GM12878 (cell line): ENCODE data around the gene COL11A2. TPM values are rescaled to one million over a fixed set of nuclear protein-coding genes. Genes with fewer than 3 reads are reported as not detected.

Experiments used
- ATAC-seq: fragments of 200-7000 bp; cut with Tn5 transposase; 3 replicates; pipeline ENCODE4 v1.9.1; 2020; ENCODE audit warnings: mild to moderate bottlenecking, moderate library complexity
- BruUV-seq: library from RNA; stranded (reverse); fragments of 400-500 nt; replicated peaks from 2 replicates; lab custom pipeline; 2021; lab: Mats Ljungman, UMichigan
- CTCF ChIA-PET: fragments of 300-600 bp; sonication (Branson Sonifier 250); formaldehyde crosslinking; extraction: SDS; loops from one replicate; lab custom pipeline; 2021; ENCODE audit warnings: inconsistent platforms; lab: Yijun Ruan, JAX
- POLR2A ChIA-PET: fragments of 350-600 bp; formaldehyde crosslinking; extraction: SDS; loops from one replicate; lab custom pipeline; 2021; ENCODE audit warnings: inconsistent platforms; lab: Charles Lee
- RAD21 ChIA-PET: fragments of 300-600 bp; sonication (Branson Sonifier 250); formaldehyde crosslinking; loops from one replicate; lab custom pipeline; 2023; ENCODE audit warnings: antibody characterized with exemption; ENCODE audit not compliant: unreplicated experiment; lab: Charles Lee
- SMC1A ChIA-PET: fragments of 300-600 bp; sonication (Branson Sonifier 250); formaldehyde crosslinking; loops from one replicate; lab custom pipeline; 2023; ENCODE audit not compliant: unreplicated experiment, uncharacterized antibody; lab: Charles Lee
- DNase-seq: peaks from one replicate; pipeline ENCODE4 v3.0.0-alpha.2; 2011; ENCODE audit warnings: low read depth, low spot score
- FAIRE-seq: peaks from 3 replicates; lab custom pipeline; 2011; peaks lifted over from hg19 to GRCh38; lab: Jason Lieb, UNC
- H2AFZ ChIP-seq: 2 replicates; pipeline ENCODE4 v1.6.0; 2011; ENCODE audit warnings: low read depth, low read length, control low read depth; ENCODE audit not compliant: control insufficient read depth
- H3K27ac ChIP-seq: 2 replicates; pipeline ENCODE4 v1.5.1; 2011; ENCODE audit warnings: control low read depth; ENCODE audit not compliant: control insufficient read depth, insufficient read depth
- H3K27me3 ChIP-seq, 2 experiments: replicated peaks in 1 of 2; 2 replicates each; pipeline versions ENCODE4 v1.6.0 to v1.6.1; 2011; ENCODE audit warnings: low read length in 1 of 2; ENCODE audit not compliant: control insufficient read depth in 2 of 2, insufficient read depth in 2 of 2
- H3K36me3 ChIP-seq, 2 experiments: 2 replicates each; pipeline ENCODE4 v1.5.1; 2011; ENCODE audit warnings: low read length in 1 of 2; ENCODE audit not compliant: control insufficient read depth in 2 of 2, insufficient read depth in 2 of 2
- H3K4me1 ChIP-seq: 2 replicates; pipeline ENCODE4 v1.6.1; 2011; ENCODE audit warnings: mild to moderate bottlenecking, low read length, moderate library complexity, mixed read lengths; ENCODE audit not compliant: control insufficient read depth, insufficient read depth
- H3K4me2 ChIP-seq: 2 replicates; pipeline ENCODE4 v1.6.0; 2011; ENCODE audit warnings: control low read depth; ENCODE audit not compliant: control insufficient read depth, insufficient read depth
- H3K4me3 ChIP-seq: fragments of 200-600 bp; sonication (generic); 2 replicates; pipeline ENCODE4 v1.5.1; 2016
- H3K79me2 ChIP-seq: 2 replicates; pipeline ENCODE4 v1.6.0; 2011; ENCODE audit warnings: low read length; ENCODE audit not compliant: control insufficient read depth, insufficient read depth
- H3K9ac ChIP-seq: 2 replicates; pipeline ENCODE4 v1.8.0; 2011; ENCODE audit warnings: low read length, control low read depth, mixed read lengths; ENCODE audit not compliant: control insufficient read depth, insufficient read depth
- H3K9me3 ChIP-seq: replicated peaks from 3 replicates; pipeline ENCODE4 v1.5.1; 2011; ENCODE audit warnings: mild to moderate bottlenecking, low read length; ENCODE audit not compliant: control insufficient read depth, insufficient read depth
- H4K20me1 ChIP-seq: 2 replicates; pipeline ENCODE4 v1.6.0; 2011; ENCODE audit not compliant: control insufficient read depth, insufficient read depth
- CBX3 ChIP-seq: fragments of 200-600 bp; sonication (generic); IDR thresholded peaks from 2 replicates; pipeline ENCODE4 v1.6.1; 2016; ENCODE audit warnings: low read depth, borderline replicate concordance
- EGR1 ChIP-seq, 2 experiments: IDR thresholded peaks; 1 replicate in 1 of 2; 2 replicates in 1 of 2; pipeline ENCODE4 v1.6.1; 2011 to 2012; ENCODE audit warnings: low read depth in 2 of 2, low read length in 2 of 2, borderline replicate concordance in 1 of 2, mild to moderate bottlenecking in 1 of 2, moderate library complexity in 1 of 2
- IKZF1 ChIP-seq: fragments of 450-650 bp; conservative IDR thresholded peaks from 2 replicates; pipeline ENCODE4 v1.6.1; 2017; ENCODE audit warnings: antibody characterized with exemption, mild to moderate bottlenecking
- NR2C2 ChIP-seq: IDR thresholded peaks from 2 replicates; pipeline ENCODE4 v1.6.1; 2011; ENCODE audit warnings: borderline replicate concordance, low read depth; ENCODE audit not compliant: control insufficient read depth, insufficient read length
- NRF1 ChIP-seq: conservative IDR thresholded peaks from 2 replicates; pipeline ENCODE4 v1.6.1; 2011; ENCODE audit warnings: mild to moderate bottlenecking, low read depth, low read length, improper control_type of control experiment
- PAX8 ChIP-seq: fragments of 450-650 bp; IDR thresholded peaks from 2 replicates; pipeline ENCODE4 v1.6.1; 2017; ENCODE audit warnings: mild to moderate bottlenecking, moderate library complexity
- POLR2A ChIP-seq: IDR thresholded peaks from 2 replicates; pipeline ENCODE4 v1.6.1; 2011; ENCODE audit warnings: low read depth, mild to moderate bottlenecking, low read length
- RAD51 ChIP-seq: fragments of 450-650 bp; IDR thresholded peaks from 2 replicates; pipeline ENCODE4 v1.6.1; 2016; ENCODE audit warnings: moderate library complexity, mild to moderate bottlenecking, inconsistent platforms
- SP1 ChIP-seq: IDR thresholded peaks from one replicate; pipeline ENCODE4 v1.6.1; 2011; ENCODE audit warnings: low read depth, low read length
- SUPT20H ChIP-seq: IDR thresholded peaks from 2 replicates; pipeline ENCODE4 v1.6.1; 2011; ENCODE audit warnings: low read depth, mild to moderate bottlenecking, low read length, moderate library complexity, borderline replicate concordance; ENCODE audit not compliant: control insufficient read depth
- TCF12 ChIP-seq: IDR thresholded peaks from 2 replicates; pipeline ENCODE4 v1.6.1; 2011; ENCODE audit warnings: low read depth, mild to moderate bottlenecking, low read length
- ZBED1 ChIP-seq: IDR thresholded peaks from 2 replicates; pipeline ENCODE4 v1.6.1; 2016; ENCODE audit warnings: borderline replicate concordance
- ZNF217 ChIP-seq: fragments of 450-650 bp; IDR thresholded peaks from 2 replicates; pipeline ENCODE4 v1.6.1; 2017; ENCODE audit warnings: antibody characterized with exemption, mild to moderate bottlenecking
- WGBS: methylation state at CpG from one replicate; pipeline ENCODE4 v1.1.6; 2016; ENCODE audit warnings: low lambda C conversion rate; ENCODE audit not compliant: insufficient replicate concordance, insufficient coverage; ENCODE audit errors: missing lambda C conversion rate; 5-methylcytosine and 5-hydroxymethylcytosine counted together
- in situ Hi-C: fragments of 300-500 bp; cut with MboI; formaldehyde crosslinking; loops from 9 replicates; pipeline ENCODE4 v1.14.3; 2018; ENCODE audit warnings: mixed read lengths
- intact Hi-C: fragments of 100-400 bp; cut with micrococcal nuclease; formaldehyde crosslinking; loops from one replicate; pipeline ENCODE4 v1.14.2; 2022; ENCODE audit not compliant: unreplicated experiment
- polyA plus RNA-seq, 11 experiments: library from polyadenylated mRNA; depleted of rRNA in 4 of 11; unstranded in 6 of 11; stranded (reverse) in 5 of 11; fragments of >200 nt; fragmentation: Nextera tagmentation in 4 of 11; fragmentation: Illumina TruSeq in 1 of 11; extraction: Ambion mirVana in 4 of 11; extraction: Trizol in 1 of 11; gene quantifications; 1 replicate in 1 of 11; 2 replicates in 10 of 11; pipeline versions ENCODE4 v1.2.1 to v1.2.3, GENCODE V29; 2011 to 2016; ENCODE audit warnings: inconsistent platforms in 2 of 11, missing spikeins in 2 of 11, low read depth in 1 of 11
- total RNA-seq, 4 experiments: library from RNA; depleted of rRNA in 3 of 4; stranded (reverse); fragments of >200 nt in 3 of 4; fragmentation: Illumina TruSeq in 1 of 4; extraction: Trizol in 1 of 4; gene quantifications; 2 replicates each; pipeline versions ENCODE4 v1.2.1 to v1.2.3, GENCODE V29; 2013 to 2021
- TF ChIP-seq, protein P1 (sequence below): fragments of 450-650 bp; IDR thresholded peaks from 2 replicates; pipeline ENCODE4 v1.6.1; 2018; ENCODE audit warnings: borderline replicate concordance, mild to moderate bottlenecking; ENCODE audit not compliant: partially characterized antibody
- TF ChIP-seq, protein P2 (sequence below): fragments of 450-650 bp; IDR thresholded peaks from 2 replicates; pipeline ENCODE4 v1.6.1; 2014; ENCODE audit warnings: mild to moderate bottlenecking

COL11A2 gene
- total and polyA plus RNA-seq, 10 of the 15 experiments (the other 5 are each of a cell fraction or from before 2014, with no cell fraction given) = 0.03 to 0.83 (median 0.22) TPM; not detected in 1

DNA sequence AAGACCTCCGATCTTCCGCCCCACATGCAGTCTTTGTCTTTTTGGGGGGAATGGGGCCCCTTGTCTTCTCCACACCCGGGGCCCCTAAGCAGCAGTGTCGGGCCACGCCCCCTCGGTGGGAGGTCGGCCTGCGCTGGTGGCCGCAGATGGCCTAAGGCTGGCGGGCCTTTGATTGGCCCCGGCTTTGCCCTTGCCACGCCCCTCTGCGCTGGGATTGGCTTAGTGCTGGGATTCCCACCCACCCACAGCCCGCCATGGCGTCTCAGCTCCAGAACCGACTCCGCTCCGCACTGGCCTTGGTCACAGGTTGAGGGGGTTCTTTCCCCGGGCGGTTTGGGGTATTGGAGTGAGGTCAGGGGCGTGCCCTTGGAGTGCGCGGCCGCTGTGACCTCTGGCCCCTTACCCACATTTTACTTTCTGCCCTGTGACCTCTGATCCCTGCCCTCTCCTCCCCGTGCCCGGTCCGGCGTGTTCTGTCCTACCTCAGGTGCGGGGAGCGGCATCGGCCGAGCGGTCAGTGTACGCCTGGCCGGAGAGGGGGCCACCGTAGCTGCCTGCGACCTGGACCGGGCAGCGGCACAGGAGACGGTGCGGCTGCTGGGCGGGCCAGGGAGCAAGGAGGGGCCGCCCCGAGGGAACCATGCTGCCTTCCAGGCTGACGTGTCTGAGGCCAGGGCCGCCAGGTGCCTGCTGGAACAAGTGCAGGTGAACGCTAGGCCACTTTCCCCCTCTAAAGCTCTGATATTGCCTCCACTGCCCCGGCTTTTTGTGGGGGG lies 12.3 kb upstream of the COL11A2 start, which contains the start of gene HSD17B8 (continued):
- 0 out of 3 replicates have a peak, but pooled peaks of 1 of the 2 experiments have one; percentile 39 for TF ChIP-seq EGR1 (IDR thresholded peaks at IDR 0.05; ENCODE audit: borderline replicate concordance in 1 of 2, low read depth in 2 of 2, low read length in 2 of 2)
- no peak for TF ChIP-seq TCF12
- TF ChIP-seq CBX3 = no peak
- TF ChIP-seq NRF1 = 0 out of 2 replicates have a peak, but pooled peaks have one; percentile 24
- peak; percentile 92 for TF ChIP-seq SP1
- TF ChIP-seq, protein P1, sequence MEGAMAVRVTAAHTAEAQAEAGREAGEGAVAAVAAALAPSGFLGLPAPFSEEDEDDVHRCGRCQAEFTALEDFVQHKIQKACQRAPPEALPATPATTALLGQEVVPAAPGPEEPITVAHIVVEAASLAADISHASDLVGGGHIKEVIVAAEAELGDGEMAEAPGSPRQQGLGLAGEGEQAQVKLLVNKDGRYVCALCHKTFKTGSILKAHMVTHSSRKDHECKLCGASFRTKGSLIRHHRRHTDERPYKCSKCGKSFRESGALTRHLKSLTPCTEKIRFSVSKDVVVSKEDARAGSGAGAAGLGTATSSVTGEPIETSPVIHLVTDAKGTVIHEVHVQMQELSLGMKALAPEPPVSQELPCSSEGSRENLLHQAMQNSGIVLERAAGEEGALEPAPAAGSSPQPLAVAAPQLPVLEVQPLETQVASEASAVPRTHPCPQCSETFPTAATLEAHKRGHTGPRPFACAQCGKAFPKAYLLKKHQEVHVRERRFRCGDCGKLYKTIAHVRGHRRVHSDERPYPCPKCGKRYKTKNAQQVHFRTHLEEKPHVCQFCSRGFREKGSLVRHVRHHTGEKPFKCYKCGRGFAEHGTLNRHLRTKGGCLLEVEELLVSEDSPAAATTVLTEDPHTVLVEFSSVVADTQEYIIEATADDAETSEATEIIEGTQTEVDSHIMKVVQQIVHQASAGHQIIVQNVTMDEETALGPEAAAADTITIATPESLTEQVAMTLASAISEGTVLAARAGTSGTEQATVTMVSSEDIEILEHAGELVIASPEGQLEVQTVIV = no peak
- no peak for TF ChIP-seq RAD51
- no peak for TF ChIP-seq SUPT20H
- peak; percentile 77 for TF ChIP-seq POLR2A
- TF ChIP-seq ZNF217 = no peak
- TF ChIP-seq, all 136 proteins: peak for 29

DNA sequence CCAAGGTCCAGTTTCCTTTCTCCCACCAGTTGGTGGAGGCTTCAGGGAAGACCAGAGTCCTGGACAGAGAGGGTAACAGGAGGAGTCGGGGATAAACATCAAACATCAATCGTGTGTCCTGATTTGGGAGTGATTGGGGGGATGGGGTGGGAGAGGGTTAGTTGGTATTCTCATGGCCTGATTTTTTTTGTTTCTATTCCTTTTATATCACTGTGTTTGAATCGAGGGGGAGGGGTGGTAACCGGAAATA lies 11.8 kb upstream of the COL11A2 start:
- intact Hi-C loops = loop anchor here (10.0 kb wide), 1 partner anchor 371 kb away; no protein-coding TSS in a partner anchor
- Histone ChIP-seq H3K4me2 (peak overlapping the region; percentile 66; the same call in 1 of the 2 replicates), H3K4me3 (no peak overlapping the region), H3K79me2 (peaks cover 36% of the 10 kb centered on the region), H4K20me1 (no peaks in the 10 kb centered on the region), H2AFZ (no peak overlapping the region), H3K9ac (no peak overlapping the region), H3K9me3 (no peaks in the 10 kb centered on the region), H3K4me1 (peaks cover 32% of the 10 kb centered on the region), H3K27ac (no peak overlapping the region), H3K36me3 (peaks cover 8 to 15% of the 10 kb centered on the region in 2 experiments), H3K27me3 (no peaks in the 10 kb centered on the region)
- no peak for FAIRE-seq
- in situ Hi-C loops = no loop called here
- 0% methylated on average over 4 of the region's 4 CpGs for WGBS
- TF ChIP-seq PAX8 = no peak
- TF ChIP-seq SUPT20H = no peak
- TF ChIP-seq IKZF1 = no peak
- TF ChIP-seq NR2C2 = no peak
- TF ChIP-seq ZBED1 = no peak
- TF ChIP-seq, protein P2, sequence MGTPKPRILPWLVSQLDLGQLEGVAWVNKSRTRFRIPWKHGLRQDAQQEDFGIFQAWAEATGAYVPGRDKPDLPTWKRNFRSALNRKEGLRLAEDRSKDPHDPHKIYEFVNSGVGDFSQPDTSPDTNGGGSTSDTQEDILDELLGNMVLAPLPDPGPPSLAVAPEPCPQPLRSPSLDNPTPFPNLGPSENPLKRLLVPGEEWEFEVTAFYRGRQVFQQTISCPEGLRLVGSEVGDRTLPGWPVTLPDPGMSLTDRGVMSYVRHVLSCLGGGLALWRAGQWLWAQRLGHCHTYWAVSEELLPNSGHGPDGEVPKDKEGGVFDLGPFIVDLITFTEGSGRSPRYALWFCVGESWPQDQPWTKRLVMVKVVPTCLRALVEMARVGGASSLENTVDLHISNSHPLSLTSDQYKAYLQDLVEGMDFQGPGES = no peak
- CTCF ChIA-PET = interaction anchor here (2.4 kb wide), 1 partner anchor 45 kb away, joined by 19 read pairs; no protein-coding TSS in a partner anchor
- RAD21 ChIA-PET = interaction anchor here (2.9 kb wide), 1 partner anchor 45 kb away, joined by 25 read pairs; no protein-coding TSS in a partner anchor
- no peak for ATAC-seq
- no TSS peak for BruUV-seq
- POLR2A ChIA-PET = no interaction called here
- no peak for DNase-seq
- SMC1A ChIA-PET = no interaction called here
